ENCODE data around the gene RUNX1.

Gene RUNX1

DNA sequence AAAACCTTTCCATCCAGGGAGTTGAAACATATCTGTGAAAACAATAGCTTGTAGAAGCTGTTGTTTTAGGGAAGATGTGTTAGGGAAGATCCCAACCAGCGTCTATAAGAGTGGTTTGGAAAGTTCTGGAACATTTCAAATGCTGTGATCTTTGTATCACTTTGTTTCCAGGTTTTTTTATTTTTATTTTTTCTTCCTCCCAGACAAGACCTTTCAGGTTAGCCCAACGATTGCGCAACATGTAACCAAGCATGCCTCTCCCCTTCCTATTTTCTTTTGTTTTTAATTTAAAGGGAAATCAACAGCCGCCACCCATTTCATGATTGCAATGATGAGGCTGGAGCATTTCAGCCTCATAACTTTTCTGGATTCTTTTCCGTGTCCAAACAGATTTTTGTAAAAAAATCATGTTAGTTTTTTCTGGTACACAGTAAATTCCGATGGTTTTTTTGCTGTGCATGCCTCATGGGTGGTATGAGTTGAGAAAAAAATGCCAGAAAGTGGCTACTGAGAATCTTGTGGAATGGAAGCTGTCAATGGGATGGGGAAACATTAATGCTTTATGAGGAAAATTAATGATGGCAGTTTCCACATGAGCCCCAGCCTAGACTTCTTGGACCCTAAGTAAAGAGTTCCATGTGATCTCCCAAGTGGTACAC is 109.3 kb downstream of the RUNX1 start:
- DNase-seq: no peak

DNA sequence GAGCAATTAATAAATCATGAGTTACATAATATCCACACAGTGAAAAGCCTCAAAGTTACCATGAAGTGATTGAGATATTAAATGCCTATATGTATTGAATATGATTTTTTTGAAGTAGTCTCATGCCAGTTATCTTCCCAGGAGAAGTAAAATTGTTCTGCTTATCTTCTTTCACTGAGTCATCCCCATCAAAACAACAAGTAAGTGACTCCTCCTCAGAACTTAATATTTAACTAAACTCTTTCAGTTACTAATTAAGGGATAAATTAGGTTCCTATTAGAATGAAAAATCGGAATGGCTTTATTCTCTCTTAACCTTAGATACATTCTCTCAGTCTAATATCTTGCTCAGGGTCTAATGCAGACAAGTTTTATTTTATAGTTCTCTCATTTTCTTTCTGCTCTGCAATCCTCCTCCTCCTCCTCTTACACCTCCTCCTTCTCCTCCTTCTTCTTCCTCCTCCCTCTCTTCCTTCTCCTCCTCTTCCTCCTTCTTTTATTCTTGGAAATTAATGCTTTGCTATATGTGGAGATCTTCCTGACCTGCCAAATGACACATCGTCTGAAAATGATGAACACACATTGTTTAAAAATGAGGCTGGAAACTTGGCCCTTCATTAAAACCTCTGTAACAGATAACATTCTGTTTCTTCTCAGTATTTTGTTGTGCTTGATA is 110.9 kb downstream of the RUNX1 start:
- DNase-seq: no peak

DNA sequence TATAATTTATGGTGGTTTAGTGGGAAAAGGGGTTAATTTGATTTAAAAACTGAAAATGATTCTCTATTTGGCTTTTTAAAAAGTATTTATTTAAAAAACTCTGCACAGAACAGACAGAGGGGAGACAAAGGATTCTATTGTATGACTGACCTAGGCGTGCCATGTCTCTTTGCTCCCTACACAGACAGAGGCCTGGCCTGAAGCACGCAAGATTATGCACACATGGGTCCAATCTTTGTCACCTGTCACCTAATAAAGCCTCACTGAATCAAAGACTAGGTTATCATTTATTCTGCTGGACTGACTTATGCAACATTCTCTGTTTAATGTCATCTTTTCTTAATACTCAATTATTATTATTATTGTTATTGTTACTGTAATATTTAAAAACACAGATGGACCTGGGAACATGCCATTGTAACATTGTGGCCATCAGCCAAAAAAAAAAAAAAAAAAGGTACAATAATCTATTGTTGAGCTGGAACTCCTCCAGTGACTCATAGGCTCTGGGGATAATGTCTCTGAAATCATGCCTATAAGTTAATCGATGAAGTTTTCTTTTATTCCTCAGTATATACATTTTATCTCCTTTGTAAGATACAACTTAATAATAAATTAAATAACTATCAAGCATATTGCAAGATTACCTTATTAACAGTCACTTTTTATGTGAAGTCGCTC is 112.1 kb downstream of the RUNX1 start:
- DNase-seq: no peak

DNA sequence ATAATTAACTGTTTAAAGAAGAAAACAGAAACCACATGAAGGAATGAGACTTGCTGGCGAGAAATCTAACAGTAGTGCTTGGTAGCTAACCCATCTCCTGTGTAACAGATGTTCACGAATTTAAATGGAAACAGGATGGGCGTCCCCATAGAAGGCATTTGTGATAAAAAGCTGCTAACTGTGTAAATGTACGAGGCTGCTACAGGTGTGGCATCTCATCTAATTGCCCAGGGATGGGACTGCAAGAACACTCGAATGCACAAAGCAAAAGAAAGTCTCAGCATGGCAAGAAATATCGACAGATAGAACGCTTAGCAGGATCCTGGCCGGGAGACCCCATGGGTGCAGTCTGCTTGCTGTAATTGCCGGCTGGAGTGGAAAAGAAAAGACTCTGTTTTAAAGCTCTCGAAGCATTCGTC is 112.7 kb downstream of the RUNX1 start:
- DNase-seq: no peak

DNA sequence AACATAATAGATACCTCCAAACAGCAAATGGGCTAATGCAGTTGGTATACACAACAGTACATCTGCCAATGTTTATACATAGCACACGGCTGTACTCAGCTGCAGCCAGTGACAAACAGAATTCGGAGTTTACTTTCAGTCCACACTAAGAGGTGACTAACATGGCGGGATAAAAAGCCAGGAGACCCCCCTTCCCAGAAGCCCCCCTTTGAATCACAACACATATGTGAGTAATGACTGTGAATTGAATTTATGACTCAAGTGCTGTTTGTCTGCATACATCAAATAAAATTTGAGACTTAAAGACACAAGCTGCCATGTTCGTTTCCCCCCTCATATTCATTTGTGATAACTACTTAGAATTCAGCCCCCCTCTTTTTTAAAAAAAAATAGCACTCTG is 113.2 kb downstream of the RUNX1 start:
- no peak for DNase-seq

DNA sequence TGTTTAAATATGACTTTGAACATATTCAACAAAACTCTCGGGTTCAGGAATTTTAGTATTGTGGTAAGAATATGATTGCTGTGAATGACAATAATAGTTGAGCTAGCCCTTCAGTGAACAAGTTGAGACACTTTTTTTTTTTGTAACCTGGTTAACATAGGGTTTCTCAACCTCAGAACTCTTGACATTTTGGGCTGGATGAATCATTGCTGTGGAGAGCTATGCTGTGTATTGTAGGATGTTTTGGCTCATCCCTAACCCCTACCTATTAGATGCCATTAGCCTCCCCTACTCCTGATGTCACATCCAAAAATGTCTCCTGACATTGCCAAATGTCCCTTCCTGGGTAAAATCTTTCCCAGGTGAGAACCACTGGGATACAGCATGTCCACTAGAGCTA is 113.7 kb downstream of the RUNX1 start:
- DNase-seq: no peak

DNA sequence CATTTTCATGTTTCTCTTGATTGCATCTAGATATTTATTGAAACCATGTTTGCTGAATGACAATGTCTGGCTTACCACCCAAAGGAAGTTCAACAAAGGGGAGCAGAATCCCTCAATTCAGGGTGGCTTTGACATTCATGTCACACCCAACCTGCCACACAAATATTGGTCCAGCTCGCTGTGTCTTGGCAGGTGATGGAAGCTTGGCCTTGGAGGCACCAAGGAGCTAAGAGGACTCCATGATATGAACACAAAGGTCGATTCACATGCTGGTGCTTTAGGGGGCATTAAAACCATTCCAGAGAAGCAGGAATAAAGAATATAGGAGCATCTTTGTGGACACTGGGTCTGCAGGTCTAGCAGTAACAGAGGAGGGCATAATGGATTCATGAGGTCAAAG is 114.8 kb downstream of the RUNX1 start:
- no peak for DNase-seq

DNA sequence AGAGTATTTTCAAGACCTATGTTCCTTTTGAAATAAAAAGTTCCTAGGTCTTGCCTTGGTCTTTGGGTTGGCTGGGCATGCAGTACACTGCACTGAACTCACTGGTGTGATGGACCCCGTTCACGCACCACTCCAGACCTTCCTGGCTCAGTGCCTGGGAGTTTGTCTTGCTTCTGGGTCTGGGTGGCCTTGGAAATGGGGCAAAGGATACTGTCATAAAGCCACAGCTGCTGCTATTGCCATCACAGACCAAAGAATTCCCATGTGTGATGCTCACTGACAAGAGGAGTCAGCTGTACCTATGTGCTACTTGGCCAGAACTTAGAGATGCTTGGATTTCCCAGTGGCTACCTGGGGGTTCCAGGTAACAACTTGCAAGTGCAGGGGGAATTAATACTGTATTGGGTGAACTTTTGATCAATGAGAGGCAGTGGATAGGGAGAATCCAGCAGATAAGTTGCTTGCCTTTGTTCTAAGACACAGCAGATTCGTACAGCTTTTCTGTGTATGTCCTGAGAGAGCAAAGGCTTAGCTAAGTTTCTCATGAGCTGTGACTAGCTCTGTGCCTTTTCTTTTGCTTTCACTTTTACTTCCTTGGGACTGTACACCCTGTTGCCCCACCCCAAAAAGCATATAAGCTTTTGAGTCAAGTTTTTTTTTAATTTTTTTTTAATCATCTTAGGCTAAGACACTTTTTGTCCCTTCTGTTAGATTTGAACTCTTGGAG is 115.3 kb downstream of the RUNX1 start:
- no peak for DNase-seq

DNA sequence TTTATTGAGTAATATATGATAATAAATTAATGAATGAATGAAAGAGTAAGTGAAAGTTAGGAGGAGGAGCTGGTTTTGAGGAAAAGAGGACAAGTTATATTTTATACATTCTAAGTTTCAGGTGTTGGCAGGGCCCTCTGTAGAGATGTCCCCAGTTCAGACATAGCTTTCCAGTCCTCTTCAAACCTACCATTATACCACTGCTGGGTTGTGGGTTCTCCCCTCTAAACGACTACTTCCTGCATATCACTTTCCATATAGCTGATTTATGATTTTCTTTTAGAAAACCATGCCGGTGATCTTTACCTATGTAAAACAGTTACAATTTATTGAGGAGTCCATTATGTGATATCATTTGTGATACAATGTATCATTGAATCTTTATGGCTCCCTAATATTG is 116.9 kb downstream of the RUNX1 start:
- no peak for DNase-seq

DNA sequence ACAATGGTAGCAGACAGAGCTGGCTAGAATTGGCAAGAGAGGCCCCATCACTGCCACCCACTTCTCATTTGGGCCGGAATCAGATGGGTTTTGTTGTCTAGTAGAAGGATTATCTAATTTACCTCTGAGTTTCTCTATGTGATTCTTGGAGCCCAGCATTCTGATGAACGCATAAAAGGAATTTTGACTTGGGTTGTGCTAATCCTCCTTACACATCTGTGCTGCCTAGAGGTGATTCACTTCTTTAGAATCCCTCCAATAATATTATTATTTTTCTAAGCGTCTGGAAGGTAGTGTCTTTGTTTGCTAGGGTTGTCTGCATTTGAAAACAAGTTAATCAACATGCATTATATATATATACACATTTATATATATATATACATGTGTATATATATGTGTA is 118.1 kb downstream of the RUNX1 start:
- DNase-seq: no peak

DNA sequence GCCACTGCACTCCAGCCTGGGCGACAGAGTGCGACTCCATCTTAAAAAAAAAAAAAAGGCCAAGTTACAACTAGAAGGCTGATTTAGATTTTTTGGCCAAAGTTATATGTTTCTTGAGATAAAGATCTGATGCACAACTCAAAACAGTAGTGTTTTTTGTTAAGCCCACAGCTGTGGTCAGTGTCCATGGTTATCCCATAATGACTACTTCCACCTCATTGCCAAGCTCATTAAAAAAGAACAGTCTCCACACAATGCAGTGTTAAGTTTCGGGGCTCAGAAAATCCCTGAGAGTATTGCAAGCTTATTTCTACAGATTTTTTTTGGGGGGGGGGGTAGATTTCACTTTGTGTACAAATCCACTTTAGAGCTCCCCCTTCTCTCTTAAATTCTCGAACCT is 120.5 kb downstream of the RUNX1 start:
- no peak for DNase-seq

DNA sequence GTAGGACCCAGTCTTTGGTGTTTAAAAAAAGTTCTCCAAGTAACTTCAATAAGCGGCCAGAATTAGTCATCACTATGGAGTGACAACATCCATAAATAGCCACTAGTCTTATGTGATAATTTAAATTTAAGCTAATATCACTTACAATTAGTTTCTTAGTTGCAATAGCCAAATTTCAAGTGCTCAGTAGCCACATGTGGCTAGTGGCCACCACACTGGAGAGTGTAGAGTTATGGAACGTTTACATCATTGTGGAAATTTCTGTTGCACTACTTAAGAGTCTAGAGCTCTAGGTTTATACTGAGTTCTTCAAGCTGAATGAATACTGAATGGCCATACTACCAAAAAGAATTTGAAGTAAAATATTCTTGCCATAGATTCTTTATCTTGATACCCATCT is 121.1 kb downstream of the RUNX1 start:
- DNase-seq: no peak

DNA sequence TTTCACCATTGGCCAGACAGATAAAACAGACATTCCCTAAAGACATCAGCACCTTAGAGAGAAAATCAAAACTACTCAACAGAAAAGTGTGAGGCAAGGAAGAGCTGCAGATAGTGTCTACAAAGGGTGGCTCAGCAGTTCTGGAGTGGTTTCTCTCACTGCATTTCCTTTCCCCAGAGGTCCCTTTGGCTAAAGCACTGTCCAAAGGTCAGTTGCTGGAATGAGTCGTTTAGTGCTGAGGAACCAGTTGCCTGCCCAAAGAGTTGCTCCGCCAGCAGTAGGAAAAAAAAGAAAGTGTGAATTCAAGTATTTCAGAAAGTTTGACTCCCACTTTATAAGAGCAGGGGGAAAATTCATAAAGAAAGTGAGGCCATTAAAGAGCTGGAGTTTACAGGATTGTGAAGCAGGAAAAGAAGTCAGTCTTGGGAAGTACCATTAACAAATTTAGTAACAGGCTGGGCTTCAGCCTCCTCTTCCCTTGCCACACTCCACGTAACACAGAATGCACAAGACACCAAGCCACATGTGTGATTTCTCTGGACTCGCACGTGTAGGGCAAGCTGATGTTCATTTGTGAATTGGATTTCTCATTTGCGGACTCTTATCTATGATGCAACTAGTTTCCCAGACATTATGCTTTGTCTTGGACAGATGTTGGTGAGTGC is 122.2 kb downstream of the RUNX1 start:
- no peak for DNase-seq

DNA sequence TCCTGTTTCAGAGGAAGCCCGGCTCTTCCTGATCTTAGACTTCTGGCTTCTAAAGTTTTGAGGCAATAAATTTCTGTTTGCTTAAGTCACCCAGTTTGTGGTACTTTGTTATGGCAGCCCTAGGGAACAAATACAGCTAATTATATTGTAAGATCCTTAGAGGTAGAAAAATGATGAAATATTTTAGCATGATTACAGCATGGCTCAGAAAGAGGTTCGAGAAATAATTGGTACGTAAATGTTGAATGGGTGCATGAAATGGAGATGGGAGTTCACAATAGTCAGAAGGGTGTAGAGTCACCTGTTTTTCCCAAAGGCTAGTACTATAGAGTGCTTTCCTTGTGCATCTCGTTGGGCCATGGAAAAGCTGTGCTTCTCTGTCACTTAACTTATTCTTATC is 123.5 kb downstream of the RUNX1 start:
- no peak for DNase-seq

DNA sequence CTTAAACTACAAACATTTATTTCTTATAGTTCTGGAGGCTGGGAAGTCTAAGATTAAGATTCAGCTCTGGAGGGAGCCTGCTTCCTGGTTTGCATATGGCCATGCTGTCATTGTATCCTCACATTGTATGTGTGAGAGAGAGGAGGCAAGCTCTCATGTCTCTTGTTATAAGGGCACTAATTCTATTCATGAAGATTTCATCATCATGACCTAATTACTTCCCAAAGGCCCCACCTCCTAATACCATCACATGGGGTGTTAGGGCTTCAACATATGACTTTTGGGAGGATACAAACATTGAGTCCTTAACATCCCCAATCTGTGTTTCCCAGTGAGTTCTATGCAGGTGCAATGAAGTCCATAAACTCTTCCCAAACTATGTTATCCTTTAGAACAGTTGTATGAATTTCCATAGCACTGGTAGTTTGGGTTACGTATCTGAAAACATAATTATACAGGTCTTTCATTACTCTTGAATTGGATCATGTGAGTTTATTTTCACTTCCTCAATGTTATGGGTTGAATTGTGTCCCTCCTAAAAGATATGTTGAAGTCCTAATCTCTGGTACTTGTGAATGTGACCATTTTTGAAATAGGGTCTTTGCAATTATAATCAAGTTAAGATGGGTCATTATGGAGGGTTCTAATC is 124.2 kb downstream of the RUNX1 start:
- no peak for DNase-seq

DNA sequence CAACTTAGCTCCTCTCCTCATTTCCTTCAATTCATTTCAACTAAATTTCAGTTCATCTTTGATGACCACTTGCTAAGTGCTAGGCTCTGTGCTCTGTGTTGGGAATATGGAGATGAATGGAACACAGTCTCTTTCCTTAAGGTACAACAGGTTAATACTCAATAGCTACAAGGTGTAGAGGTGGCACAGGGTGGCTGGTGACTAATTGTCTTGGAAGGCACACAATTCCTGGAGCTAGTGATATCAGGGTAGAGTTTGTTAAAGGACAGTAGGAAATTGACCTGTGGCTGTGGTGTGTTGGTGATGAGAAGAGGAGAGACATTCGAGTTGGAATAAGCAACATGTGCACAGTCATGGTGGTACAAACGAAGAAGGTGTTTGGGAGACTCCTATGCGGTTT is 124.9 kb downstream of the RUNX1 start:
- DNase-seq: no peak

DNA sequence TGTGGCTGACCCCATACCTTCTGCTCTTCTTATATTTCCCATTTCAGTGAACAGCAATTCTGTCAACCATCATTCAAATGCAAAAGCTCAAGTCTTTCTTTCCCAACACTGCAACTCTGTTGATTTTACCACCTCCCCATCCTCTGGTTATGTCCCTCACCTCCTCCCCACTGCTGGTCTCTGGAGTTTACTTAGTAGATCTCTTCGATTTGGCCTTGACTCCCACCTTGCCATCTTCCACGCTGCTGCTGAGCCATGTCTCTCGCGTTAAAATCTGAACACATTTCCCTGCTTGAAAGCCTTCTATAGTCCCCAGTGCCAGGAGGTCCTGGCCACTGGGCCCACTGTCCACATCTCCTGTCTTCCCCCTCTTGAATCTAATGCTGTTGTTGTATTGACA is 125.5 kb downstream of the RUNX1 start:
- DNase-seq: no peak

DNA sequence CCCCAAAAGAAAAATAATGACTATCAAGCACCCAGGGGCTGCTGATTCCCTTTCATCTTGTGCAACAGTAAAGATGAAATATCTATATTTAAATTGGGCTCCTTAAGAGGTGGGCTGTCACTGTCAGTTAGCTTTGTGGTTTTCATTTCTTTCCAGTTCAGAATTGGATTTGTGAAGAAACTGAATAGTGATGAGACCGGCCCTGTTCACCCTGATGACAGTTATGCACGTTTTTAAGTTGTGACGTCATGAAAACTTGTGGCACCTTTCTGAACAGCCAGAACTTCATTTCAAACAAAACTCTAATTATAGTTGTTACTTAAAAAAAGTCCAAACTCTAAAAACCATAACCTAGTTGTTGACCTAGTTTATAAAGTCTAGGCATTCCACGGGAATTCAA is 125.9 kb downstream of the RUNX1 start:
- no peak for DNase-seq

DNA sequence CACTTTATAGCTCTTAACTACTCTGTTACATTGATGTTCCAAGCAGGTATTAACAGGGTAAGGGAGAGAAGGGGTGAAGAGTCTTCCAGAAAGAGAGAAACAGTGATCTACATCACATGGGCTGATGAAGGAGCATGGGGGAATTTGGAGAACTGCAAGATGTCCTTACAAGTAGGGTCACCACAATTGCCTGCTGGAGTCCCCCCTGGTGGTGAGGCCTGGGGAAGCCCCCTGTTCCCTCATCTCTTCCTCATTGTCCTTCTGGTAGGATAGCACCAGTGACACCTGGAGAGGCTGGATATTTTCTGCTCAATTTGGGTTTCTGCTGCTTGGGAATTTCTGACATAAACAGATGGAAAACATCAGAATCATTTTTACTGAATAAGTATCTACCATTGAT is 126.6 kb downstream of the RUNX1 start:
- DNase-seq: no peak

DNA sequence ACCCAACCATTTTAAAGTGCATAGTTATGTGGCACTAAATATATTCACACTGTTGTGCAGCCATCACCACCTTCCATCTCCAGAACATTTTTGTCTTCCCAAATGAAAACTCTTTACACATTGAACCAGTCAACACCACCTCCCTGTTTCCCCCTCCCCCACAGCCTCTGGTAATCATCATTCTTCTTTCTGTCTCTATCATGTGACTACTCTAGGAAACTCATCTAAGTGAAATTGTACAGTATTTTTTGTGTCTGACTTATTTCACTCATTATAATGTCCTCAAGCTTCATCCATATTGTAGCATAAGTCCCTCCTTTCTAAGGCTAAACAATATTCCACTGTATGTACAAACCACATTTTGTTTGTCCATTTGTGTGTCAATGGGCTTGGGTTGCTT is 128.0 kb downstream of the RUNX1 start:
- DNase-seq: no peak

DNA sequence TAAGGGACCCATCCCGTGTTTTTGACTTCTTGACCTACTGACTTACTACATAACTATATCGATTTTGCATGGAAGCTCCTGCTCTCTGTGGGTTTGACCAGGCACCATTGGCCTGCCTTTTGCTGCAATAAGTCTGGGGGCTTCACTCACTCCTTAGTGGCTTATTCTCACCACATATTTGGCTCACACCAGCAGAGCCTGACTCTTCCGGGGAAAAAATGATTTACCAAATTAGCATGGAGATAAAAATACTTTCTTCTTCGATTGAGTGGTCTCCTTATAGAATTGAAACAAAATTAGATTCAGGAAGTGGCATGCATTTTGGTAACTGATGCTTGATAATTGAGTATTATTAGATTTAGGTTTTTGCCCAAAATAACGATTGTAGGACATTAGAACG is 129.7 kb downstream of the RUNX1 start:
- no peak for DNase-seq

DNA sequence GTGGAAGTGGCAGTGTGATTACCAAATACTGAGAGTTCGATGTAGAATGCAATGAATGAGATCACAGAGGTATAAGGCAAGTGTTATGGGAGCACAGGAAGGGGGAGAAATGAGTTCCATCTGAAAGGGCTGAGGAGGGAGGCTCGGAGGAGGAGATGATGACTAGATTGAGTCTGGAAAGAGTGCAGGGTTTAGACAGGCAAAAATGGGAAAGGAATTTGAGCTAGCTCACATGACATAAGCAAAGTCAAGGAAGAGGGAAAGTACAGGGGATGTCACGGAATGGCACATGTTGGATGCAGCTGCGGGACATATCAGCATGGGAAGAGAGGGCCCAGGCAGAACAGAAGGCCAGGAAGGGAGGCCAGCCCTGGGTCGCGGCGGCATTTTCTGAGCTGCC is 132.7 kb downstream of the RUNX1 start:
- DNase-seq: no peak

DNA sequence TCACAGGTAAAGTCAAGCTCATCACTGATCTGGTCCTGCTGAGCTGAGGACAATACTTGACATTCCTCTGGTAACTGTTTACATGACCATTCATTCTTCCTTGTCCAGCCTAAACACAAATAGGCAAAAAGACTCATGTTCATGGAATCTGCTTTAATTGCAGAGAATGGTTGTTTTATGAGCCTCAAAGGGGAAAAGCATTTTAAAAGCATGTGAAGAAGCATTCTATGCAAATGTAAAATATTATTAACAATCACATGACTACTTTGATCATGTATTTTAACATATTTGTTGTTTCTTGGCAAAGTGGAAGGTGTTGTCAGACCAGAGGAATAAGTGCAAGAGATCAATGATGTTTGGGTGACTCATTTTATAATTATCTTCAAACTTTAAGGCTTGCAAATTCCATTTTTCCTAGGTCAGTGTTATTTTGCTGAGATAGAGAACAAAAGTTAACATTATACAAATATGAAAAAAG is 133.7 kb downstream of the RUNX1 start:
- no peak for DNase-seq

All from activated CD4-positive, alpha-beta T cell treated with anti-CD3 and anti-CD28 coated beads for 1 hour (primary cell).